Breast epithelium (tissue), 3 donors: ENCODE data around the gene DUSP3.

ENCODE experiments used
- POLR2A ChIP-seq: fragments of 450-650 bp; IDR thresholded peaks from one replicate; pipeline ENCODE4 v1.6.1; 2016; ENCODE audit warnings: antibody characterized with exemption, mild to moderate bottlenecking, moderate library complexity
- TF ChIP-seq, protein P1 (sequence below), 3 donors: fragments of 450-650 bp; IDR thresholded peaks; one replicate each; pipeline ENCODE4 v1.5.1; 2016 to 2017; ENCODE audit warnings: antibody characterized with exemption in 3 of 3, mild to moderate bottlenecking in 3 of 3, moderate library complexity in 3 of 3

DNA sequence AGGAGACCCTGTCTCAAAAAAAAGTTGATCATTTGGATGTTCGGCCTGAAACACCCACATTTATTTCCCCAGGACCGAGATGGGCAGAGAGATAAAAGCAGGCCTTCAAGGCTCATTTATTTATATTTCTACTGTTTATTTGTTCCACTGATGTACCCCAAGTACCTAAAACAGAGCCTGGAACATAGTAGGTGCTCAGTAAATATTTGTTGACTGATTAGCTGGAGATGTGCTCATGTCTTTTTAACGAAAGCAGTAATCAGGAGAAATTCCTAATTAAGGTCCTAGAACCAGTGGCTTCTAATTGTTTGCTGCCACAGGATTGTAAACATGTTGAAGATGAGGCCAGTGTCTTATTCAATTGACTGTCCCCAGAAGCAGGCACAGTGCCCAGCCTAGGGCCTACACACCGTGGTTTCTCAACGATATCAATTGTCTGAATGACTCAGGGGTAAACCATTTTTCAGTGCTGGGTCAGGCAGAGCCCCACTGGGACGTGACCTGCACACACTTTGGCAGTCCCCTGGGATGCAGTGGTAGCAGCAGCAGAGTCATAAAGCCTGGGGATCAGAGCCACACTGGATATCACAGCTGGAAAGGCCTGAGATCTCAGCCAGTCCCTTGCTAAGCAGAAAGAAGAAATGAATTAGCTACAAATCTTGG is 54.9 kb downstream of the DUSP3 start:
- TF ChIP-seq, protein P1, sequence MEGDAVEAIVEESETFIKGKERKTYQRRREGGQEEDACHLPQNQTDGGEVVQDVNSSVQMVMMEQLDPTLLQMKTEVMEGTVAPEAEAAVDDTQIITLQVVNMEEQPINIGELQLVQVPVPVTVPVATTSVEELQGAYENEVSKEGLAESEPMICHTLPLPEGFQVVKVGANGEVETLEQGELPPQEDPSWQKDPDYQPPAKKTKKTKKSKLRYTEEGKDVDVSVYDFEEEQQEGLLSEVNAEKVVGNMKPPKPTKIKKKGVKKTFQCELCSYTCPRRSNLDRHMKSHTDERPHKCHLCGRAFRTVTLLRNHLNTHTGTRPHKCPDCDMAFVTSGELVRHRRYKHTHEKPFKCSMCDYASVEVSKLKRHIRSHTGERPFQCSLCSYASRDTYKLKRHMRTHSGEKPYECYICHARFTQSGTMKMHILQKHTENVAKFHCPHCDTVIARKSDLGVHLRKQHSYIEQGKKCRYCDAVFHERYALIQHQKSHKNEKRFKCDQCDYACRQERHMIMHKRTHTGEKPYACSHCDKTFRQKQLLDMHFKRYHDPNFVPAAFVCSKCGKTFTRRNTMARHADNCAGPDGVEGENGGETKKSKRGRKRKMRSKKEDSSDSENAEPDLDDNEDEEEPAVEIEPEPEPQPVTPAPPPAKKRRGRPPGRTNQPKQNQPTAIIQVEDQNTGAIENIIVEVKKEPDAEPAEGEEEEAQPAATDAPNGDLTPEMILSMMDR (IDR thresholded peaks at IDR 0.05) = no peak
- no peak for TF ChIP-seq POLR2A
